Measurements from ENCODE around the gene MCF2L. TPM values are rescaled to one million over a fixed set of nuclear protein-coding genes. Genes with fewer than 3 reads are reported as not detected.
A peak's percentile ranks its signal among the peaks of the same experiment; 100 is the strongest.

The MCF2L gene
- total RNA-seq, 4 donors from 2014 or later = 46.5 to 89.7 (median 55.0) TPM

- 84 to 91% methylated on average over 9 of the region's 9 CpGs for WGBS, 2 donors
- TF ChIP-seq CTCF (IDR thresholded peaks at IDR 0.05) (no peak), POLR2A (IDR thresholded peaks at IDR 0.05) (no peak)
- H3K4me3 ChIP-seq (ENCODE audit: low read depth, poor library complexity, severe bottlenecking) = no peak overlapping the region
- intact Hi-C loops (cut with DNase I; ENCODE audit: low total_unique reads) = no loop called here
- peak in 1 of 2 donors; percentile 66 for DNase-seq (ENCODE audit: low spot score in 2 of 2)
Observed at GRCh38 chr13:113146750-113147149, 177.7 kb downstream of the MCF2L start.

- TF ChIP-seq POLR2A (IDR thresholded peaks at IDR 0.05) (no peak), CTCF (IDR thresholded peaks at IDR 0.05) (no peak)
Observed at GRCh38 chr13:113147206-113147605, 178.2 kb downstream of the MCF2L start.

GRCh38 chr13:113148407-113148806 lies 179.4 kb downstream of the MCF2L start:
- peak in 1 of 2 donors; percentile 76 for DNase-seq (ENCODE audit: low spot score in 2 of 2)
- TF ChIP-seq POLR2A (IDR thresholded peaks at IDR 0.05) (no peak), CTCF (IDR thresholded peaks at IDR 0.05) (no peak)
- intact Hi-C loops (cut with DNase I; ENCODE audit: low total_unique reads) = no loop called here
- 89 to 93% methylated on average over 13 of the region's 13 CpGs for WGBS, 2 donors
- H3K4me3 ChIP-seq (ENCODE audit: low read depth, poor library complexity, severe bottlenecking) = no peak overlapping the region

More at GRCh38 chr13:113147206-113147605, 178.2 kb downstream of the MCF2L start:
- peak in 1 of 2 donors; percentile 39 for DNase-seq (ENCODE audit: low spot score in 2 of 2)
- H3K4me3 ChIP-seq (ENCODE audit: low read depth, poor library complexity, severe bottlenecking) = no peak overlapping the region
- 88 to 89% methylated on average over 8 of the region's 8 CpGs for WGBS, 2 donors
- intact Hi-C loops (cut with DNase I; ENCODE audit: low total_unique reads) = no loop called here

GRCh38 chr13:113148940-113149503 lies 180.0 kb downstream of the MCF2L start:
- TF ChIP-seq CTCF (IDR thresholded peaks at IDR 0.05) (no peak), POLR2A (IDR thresholded peaks at IDR 0.05) (no peak)
- no peak overlapping the region for H3K4me3 ChIP-seq (ENCODE audit: low read depth, poor library complexity, severe bottlenecking)
- WGBS, 2 donors = 91 to 95% methylated on average over 36 to 38 of the region's 38 CpGs
- DNase-seq (ENCODE audit: low spot score in 2 of 2) = peak in 1 of 2 donors; percentile 85
- intact Hi-C loops (cut with DNase I; ENCODE audit: low total_unique reads) = no loop called here

Other genes starting within 250 kb of the MCF2L start
- gene F7, start 136.6 kb downstream of the MCF2L start, total RNA-seq = under 1 TPM in 1 of 4 donors, not detected in 3; 0.13 TPM
- 10 to 100 TPM in 1 of 4 donors, 1 to 10 TPM in 3; 6.5 to 31.0 (median 9.3) TPM for gene F10, start 153.6 kb downstream of the MCF2L start, total RNA-seq
- not detected for gene PROZ, start 189.4 kb downstream of the MCF2L start, total RNA-seq
- 10 to 100 TPM; 28.0 to 44.2 (median 40.3) TPM for gene PCID2, start 239.5 kb downstream of the MCF2L start, total RNA-seq
- 100 to 1,000 TPM in 3 of 4 donors, 10 to 100 TPM in 1; 80.7 to 146 (median 105) TPM for gene CUL4A, start 240.4 kb downstream of the MCF2L start, total RNA-seq